Vagina (tissue), 2 donors: ENCODE data around the gene ACACA. TPM values are rescaled to one million over a fixed set of nuclear protein-coding genes. Genes with fewer than 3 reads are reported as not detected.

Experiments used
- DNase-seq, 2 donors: peaks; one replicate each; pipeline ENCODE4 v3.0.0-alpha.2; 2017; ENCODE audit errors: extremely low spot score in 2 of 2
- H3K27ac ChIP-seq: fragments of 200-600 bp; sonication (generic); one replicate; pipeline ENCODE4 v1.5.1; 2019
- H3K27me3 ChIP-seq: fragments of 200-600 bp; sonication (generic); one replicate; pipeline ENCODE4 v1.5.1; 2019
- H3K36me3 ChIP-seq, 2 donors: fragments of 200-600 bp; sonication (generic); one replicate each; pipeline ENCODE4 v1.5.1; 2017 to 2019
- H3K4me1 ChIP-seq: fragments of 200-600 bp; sonication (generic); one replicate; pipeline ENCODE4 v1.5.1; 2019
- H3K4me3 ChIP-seq, 2 donors: fragments of 200-600 bp; sonication (generic); 1 replicate in 1 of 2; 2 replicates in 1 of 2; pipeline ENCODE4 v1.5.1; 2016 to 2019
- H3K9me3 ChIP-seq: fragments of 200-600 bp; sonication (generic); one replicate; pipeline ENCODE4 v1.5.1; 2019
- CTCF ChIP-seq, 3 experiments: fragments of 450-650 bp in 2 of 3; fragments of 200-600 bp in 1 of 3; sonication (generic) in 1 of 3; IDR thresholded peaks; one replicate each; pipeline ENCODE4 v1.5.1; 2017 to 2019; ENCODE audit warnings: antibody characterized with exemption in 3 of 3, mild to moderate bottlenecking in 2 of 3, moderate library complexity in 2 of 3
- POLR2A ChIP-seq, 2 donors: fragments of 450-650 bp; IDR thresholded peaks; one replicate each; pipeline ENCODE4 v1.6.1; 2017; ENCODE audit warnings: antibody characterized with exemption in 2 of 2, mild to moderate bottlenecking in 2 of 2, moderate library complexity in 2 of 2
- POLR2AphosphoS5 ChIP-seq, 2 donors: sonication (generic); formaldehyde crosslinking; IDR thresholded peaks; one replicate each; pipeline ENCODE4 v1.9.0; 2017; ENCODE audit warnings: antibody characterized with exemption in 2 of 2, mild to moderate bottlenecking in 2 of 2, low read depth in 1 of 2; ENCODE audit not compliant: insufficient read depth in 1 of 2
- intact Hi-C: fragments of 100-400 bp; cut with DNase I; formaldehyde crosslinking; loops from one replicate; pipeline ENCODE4 v1.15.1; 2023
- total RNA-seq: library from RNA; depleted of rRNA; stranded (reverse); fragments of >200 nt; gene quantifications from one replicate; pipeline ENCODE4 v1.2.3, GENCODE V29; 2016

Gene ACACA
- total RNA-seq, 1 donor from 2014 or later, result 44.7 TPM

GRCh38 chr17:37218849-37219248 is 187.8 kb downstream of the ACACA start:
- no peak overlapping the region for H3K27ac ChIP-seq
- H3K27me3 ChIP-seq, result no peaks in the 10 kb centered on the region
- intact Hi-C loops, result no loop called here
- H3K4me3 ChIP-seq, result no peak overlapping the region
- DNase-seq, result no peak
- TF ChIP-seq CTCF (IDR thresholded peaks at IDR 0.05) (no peak), POLR2A (IDR thresholded peaks at IDR 0.05) (no peak), POLR2AphosphoS5 (IDR thresholded peaks at IDR 0.05; ENCODE audit: insufficient read depth in 1 of 2, low read depth in 1 of 2) (no peak)
- peaks cover 0 to 22% of the 10 kb centered on the region in 2 donors for H3K36me3 ChIP-seq
- no peaks in the 10 kb centered on the region for H3K9me3 ChIP-seq
- H3K4me1 ChIP-seq, result no peaks in the 10 kb centered on the region

GRCh38 chr17:37214416-37214815 is 192.2 kb downstream of the ACACA start:
- peaks cover 0 to 6% of the 10 kb centered on the region in 2 donors for H3K36me3 ChIP-seq
- intact Hi-C loops, result no loop called here

GRCh38 chr17:37213927-37214326 is 192.7 kb downstream of the ACACA start:
- no peaks in the 10 kb centered on the region for H3K27me3 ChIP-seq
- no peak overlapping the region for H3K4me3 ChIP-seq
- TF ChIP-seq POLR2A (IDR thresholded peaks at IDR 0.05), result no peak
- TF ChIP-seq POLR2AphosphoS5 (IDR thresholded peaks at IDR 0.05; ENCODE audit: insufficient read depth in 1 of 2, low read depth in 1 of 2), result no peak
- TF ChIP-seq CTCF (IDR thresholded peaks at IDR 0.05), result no peak
- peaks cover 0 to 6% of the 10 kb centered on the region in 2 donors for H3K36me3 ChIP-seq
- H3K9me3 ChIP-seq, result no peaks in the 10 kb centered on the region
- intact Hi-C loops, result no loop called here
- no peak overlapping the region for H3K27ac ChIP-seq
- H3K4me1 ChIP-seq, result no peaks in the 10 kb centered on the region
- DNase-seq, result no peak

More at GRCh38 chr17:37214416-37214815, 192.2 kb downstream of the ACACA start:
- no peak overlapping the region for H3K4me3 ChIP-seq
- H3K9me3 ChIP-seq, result no peaks in the 10 kb centered on the region
- TF ChIP-seq CTCF (IDR thresholded peaks at IDR 0.05), result no peak
- no peak for DNase-seq
- no peak overlapping the region for H3K27ac ChIP-seq
- H3K4me1 ChIP-seq, result no peaks in the 10 kb centered on the region
- no peaks in the 10 kb centered on the region for H3K27me3 ChIP-seq

GRCh38 chr17:37212179-37212578 is 194.5 kb downstream of the ACACA start:
- no peak for DNase-seq
- H3K36me3 ChIP-seq, result peaks cover 0 to 6% of the 10 kb centered on the region in 2 donors

GRCh38 chr17:37211136-37211535 is 195.5 kb downstream of the ACACA start:
- no peak overlapping the region for H3K4me3 ChIP-seq
- peaks cover 0 to 6% of the 10 kb centered on the region in 2 donors for H3K36me3 ChIP-seq
- TF ChIP-seq CTCF (IDR thresholded peaks at IDR 0.05), result no peak
- TF ChIP-seq POLR2A (IDR thresholded peaks at IDR 0.05), result no peak
- no peak for TF ChIP-seq POLR2AphosphoS5 (IDR thresholded peaks at IDR 0.05; ENCODE audit: insufficient read depth in 1 of 2, low read depth in 1 of 2)
- DNase-seq, result no peak
- H3K9me3 ChIP-seq, result no peaks in the 10 kb centered on the region
- H3K27me3 ChIP-seq, result no peaks in the 10 kb centered on the region
- no peak overlapping the region for H3K27ac ChIP-seq
- H3K4me1 ChIP-seq, result no peaks in the 10 kb centered on the region
- intact Hi-C loops, result no loop called here

More at GRCh38 chr17:37212179-37212578, 194.5 kb downstream of the ACACA start:
- H3K27me3 ChIP-seq, result no peaks in the 10 kb centered on the region
- intact Hi-C loops, result no loop called here
- no peak overlapping the region for H3K4me3 ChIP-seq
- H3K9me3 ChIP-seq, result no peaks in the 10 kb centered on the region
- no peak overlapping the region for H3K27ac ChIP-seq
- no peak for TF ChIP-seq CTCF (IDR thresholded peaks at IDR 0.05)
- no peak for TF ChIP-seq POLR2AphosphoS5 (IDR thresholded peaks at IDR 0.05; ENCODE audit: insufficient read depth in 1 of 2, low read depth in 1 of 2)
- no peak for TF ChIP-seq POLR2A (IDR thresholded peaks at IDR 0.05)
- H3K4me1 ChIP-seq, result no peaks in the 10 kb centered on the region
